CD4-positive, alpha-beta T cell treated with Interleukin-15 for 1 hour (primary cell): ENCODE data around the gene TBL3.

Experiments used
- DNase-seq: peaks from one replicate; pipeline ENCODE4 v3.0.0-alpha.2; 2020

TBL3 gene

GRCh38 chr16:1984347-1985225 is 12.7 kb downstream of the TBL3 start:
- no peak for DNase-seq

- DNase-seq: no peak
Measured at GRCh38 chr16:1985466-1986150, 13.8 kb downstream of the TBL3 start.

- DNase-seq: no peak
Measured at GRCh38 chr16:1987198-1987597, 15.3 kb downstream of the TBL3 start.

GRCh38 chr16:1989209-1990100 is 17.6 kb downstream of the TBL3 start, which contains the start of gene SYNGR3:
TSS of gene SYNGR3 (plus strand) at chr16:1989970. CDS start at chr16:1990103, 133 bp downstream.
- DNase-seq: no peak

GRCh38 chr16:1990101-1990350 is 18.2 kb downstream of the TBL3 start:
- DNase-seq: no peak

- DNase-seq: peak; percentile 67
Measured at GRCh38 chr16:1990351-1991134, 18.7 kb downstream of the TBL3 start.

GRCh38 chr16:1991135-1991551 is 19.3 kb downstream of the TBL3 start:
- DNase-seq: peak; percentile 83

GRCh38 chr16:1991588-1991947 is 19.7 kb downstream of the TBL3 start:
- DNase-seq: no peak

- DNase-seq: peak; percentile 97
Measured at GRCh38 chr16:1991948-1992703, 20.3 kb downstream of the TBL3 start.

- DNase-seq: no peak
Measured at GRCh38 chr16:1992704-1993317, 21.0 kb downstream of the TBL3 start.

- no peak for DNase-seq
Measured at GRCh38 chr16:1993731-1994131, 21.9 kb downstream of the TBL3 start.

- DNase-seq: no peak
Measured at GRCh38 chr16:1997494-1998359, 25.9 kb downstream of the TBL3 start.

- DNase-seq: no peak
Measured at GRCh38 chr16:1998360-1998835, 26.5 kb downstream of the TBL3 start.

- DNase-seq: no peak
Measured at GRCh38 chr16:1998852-1999801, 27.3 kb downstream of the TBL3 start.

GRCh38 chr16:1999866-2000514 is 28.1 kb downstream of the TBL3 start:
- DNase-seq: no peak

GRCh38 chr16:2001035-2001434 is 29.2 kb downstream of the TBL3 start:
- no peak for DNase-seq

GRCh38 chr16:2001456-2002355 is 29.9 kb downstream of the TBL3 start:
- DNase-seq: no peak
